HG03095 (cell line): ENCODE data around the gene MSRB3.
A peak's percentile ranks its signal among the peaks of the same experiment; 100 is the strongest.
"Not testable (repeated sequence)": the region's sequence is repeated elsewhere in the genome, so short reads cannot be mapped to it uniquely, and the experiment has no call there.

Experiments
- ATAC-seq: cut with Tn5 transposase; IDR thresholded peaks from one replicate; pipeline ENCODE4 v1.9.1; 2021; ENCODE audit warnings: moderate library complexity; ENCODE audit not compliant: unreplicated experiment

MSRB3 gene

GRCh38 chr12:65278576-65279368 lies at the start of gene MSRB3:
Gene MSRB3 (plus strand): TSS chr12:65278683. CDS start chr12:65308580, 29,897 bp downstream.
- ATAC-seq = peak; percentile 58

- ATAC-seq = no peak
Observed at GRCh38 chr12:65229441-65229840, 49.0 kb upstream of the MSRB3 start.

DNA sequence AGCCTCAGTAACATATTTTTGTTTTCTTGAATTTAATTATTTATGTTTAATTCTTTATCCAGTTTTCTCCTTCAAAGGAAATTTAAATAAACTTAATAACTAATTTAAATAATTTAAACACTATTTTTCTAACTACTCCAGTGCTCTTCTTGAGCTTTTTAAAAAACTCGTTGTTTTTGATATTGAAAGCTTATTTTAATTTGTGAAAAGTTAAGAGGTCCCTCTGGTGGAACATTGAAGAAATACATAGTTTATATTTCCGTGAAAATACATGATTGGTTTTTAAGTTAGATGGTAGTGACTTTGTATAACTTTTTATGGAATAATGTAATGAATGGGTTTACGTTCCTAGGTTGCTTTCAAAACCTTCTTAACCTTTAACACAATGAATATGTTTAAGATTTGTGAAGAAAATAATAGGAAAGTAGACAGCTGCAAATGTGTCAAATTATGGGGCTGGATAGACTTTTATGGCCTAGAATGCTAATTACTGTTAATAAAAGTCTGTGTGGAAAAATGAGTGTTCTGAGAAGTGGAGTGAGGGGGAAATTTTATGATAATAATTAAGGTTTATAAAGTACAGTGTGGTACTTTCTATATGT lies 45.9 kb upstream of the MSRB3 start:
- no peak for ATAC-seq

GRCh38 chr12:65237153-65237552 lies 41.3 kb upstream of the MSRB3 start:
- ATAC-seq = no peak

DNA sequence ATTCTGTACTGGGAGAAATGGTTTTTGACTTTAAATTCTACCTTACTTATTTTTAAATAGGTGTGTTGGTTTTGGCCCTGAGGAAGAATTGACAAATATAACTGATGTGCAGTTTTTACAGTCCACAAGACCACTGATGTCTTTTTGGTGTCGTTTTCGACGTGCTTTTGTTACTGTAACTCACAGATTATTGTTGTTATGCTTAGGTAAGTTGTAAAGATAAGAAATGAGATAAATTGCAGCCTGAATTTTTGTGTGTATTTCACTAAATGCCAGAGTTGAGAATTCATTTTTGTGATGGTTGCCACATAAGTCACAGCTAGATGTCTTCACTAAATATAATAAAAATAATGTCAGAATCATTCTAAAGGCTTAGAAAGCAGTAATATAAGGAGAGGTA lies 39.9 kb upstream of the MSRB3 start:
- ATAC-seq = no peak

DNA sequence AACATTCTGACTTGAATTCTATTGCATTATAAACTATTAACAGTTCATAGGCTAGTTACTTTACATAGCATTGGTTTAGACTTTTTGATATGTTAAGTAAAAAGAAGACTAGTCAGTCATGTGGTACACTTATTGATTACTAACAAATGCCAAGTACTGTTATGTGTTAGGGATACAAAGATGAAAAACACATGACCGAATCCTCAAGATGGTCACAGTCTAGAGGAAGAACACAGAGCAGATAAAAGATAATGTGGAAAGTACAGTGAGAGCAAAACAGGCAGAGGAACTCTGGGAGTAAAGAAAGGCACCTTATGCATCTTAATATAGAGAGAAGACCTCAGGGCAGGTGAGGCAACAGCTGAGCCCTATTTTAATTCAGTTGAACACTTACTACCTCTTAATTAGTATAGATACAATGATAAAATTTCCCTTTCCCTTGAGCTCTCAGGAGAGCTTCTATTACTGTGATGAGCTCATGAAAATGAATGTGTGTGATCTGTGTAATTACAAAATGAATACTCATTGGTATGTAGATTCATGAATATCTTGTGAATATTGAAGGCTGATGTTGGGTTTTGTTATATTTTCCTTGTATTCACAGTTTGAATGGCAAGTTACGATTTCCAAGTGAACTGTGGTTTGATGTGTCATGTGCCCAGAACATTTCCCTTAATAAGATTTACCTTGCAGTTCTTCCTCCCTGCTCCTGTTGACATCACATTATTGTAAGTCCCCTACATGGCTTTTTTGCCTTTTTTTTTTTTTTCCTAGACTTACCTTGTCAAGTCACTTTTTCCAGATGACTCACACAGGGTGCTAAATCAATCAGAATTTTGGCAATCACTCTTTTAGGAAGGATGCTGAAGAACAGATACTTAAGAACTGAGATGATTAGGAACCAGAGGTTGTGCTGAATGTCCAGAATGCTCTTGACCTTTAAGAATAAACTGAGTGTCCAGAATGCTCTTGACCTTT lies 29.5 kb upstream of the MSRB3 start:
- no peak for ATAC-seq

DNA sequence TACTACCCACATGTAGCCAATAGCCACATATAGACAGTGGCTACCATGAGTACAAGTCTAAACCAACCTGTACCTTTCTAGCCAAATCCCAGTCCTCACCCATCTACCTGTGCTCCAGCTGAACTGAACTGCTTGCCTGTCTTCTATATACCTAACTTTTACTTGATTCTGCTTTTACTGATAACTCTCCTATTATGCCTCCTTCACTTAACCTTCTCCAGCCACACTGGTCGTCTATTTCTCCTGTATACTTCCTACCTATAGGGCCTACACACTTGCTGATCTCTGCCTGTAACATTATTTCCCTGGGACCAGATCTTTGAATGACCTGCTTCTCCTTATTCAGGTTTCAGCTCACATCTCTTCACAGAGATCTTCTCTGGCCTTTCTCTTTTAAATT lies 26.0 kb upstream of the MSRB3 start:
- ATAC-seq = no peak

- no peak for ATAC-seq
Observed at GRCh38 chr12:65257986-65258385, 20.5 kb upstream of the MSRB3 start.

DNA sequence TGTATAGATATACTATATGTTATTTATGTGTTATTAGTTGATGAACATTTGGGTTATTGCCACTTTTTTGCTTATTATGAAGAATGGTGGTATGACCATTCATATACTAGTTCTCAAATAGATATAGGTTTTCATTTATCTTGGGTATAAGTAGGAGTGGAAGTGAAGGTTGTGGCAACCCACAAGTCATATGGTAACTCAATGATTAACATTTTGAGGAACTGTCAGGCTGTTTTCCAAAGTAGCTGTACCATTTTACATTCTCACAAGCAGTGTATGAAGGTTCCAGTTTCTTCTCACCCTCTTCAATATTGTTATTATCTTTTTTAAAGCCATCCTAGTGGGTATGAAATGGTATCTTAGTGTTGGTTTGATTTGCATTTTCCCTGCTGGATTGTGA lies 19.0 kb upstream of the MSRB3 start:
- no peak for ATAC-seq

DNA sequence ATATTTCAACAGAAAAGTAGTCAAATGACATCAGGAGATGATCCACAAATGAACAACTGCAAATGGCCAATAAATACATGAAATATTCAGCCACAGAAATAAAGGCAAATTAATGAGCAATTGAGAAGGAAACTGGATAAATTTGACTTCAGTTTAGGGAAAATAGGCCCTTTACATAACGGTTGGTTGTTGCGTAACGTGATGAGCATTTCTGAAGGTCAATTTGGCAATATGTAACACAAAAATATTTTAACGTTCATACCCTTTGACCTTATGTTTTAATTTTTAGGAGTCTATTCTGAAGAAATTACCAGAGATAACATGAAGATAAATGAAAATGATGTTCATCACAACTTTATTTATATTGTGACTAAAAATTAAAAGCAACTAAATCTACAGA lies 14.7 kb upstream of the MSRB3 start:
- no peak for ATAC-seq

GRCh38 chr12:65266408-65266807 lies 12.1 kb upstream of the MSRB3 start:
- ATAC-seq = no peak

DNA sequence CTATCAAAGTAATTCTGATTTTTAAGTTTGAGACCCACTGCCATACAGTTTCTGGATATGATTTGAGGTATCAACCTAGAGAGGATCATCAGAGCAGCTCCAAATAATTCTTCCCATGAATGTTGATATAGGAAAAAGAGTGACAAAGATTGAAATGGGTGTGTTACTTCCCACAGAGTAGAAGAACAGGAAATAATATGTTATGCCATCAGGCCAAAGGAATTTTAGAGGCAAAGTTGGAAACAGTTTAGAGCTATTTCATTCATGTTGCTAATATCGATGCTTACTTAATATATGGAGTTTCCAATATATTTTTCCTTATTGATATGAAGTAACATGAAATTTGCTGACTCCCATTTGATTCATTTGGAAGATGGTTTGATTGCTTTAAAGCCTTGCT lies 8.9 kb upstream of the MSRB3 start:
- no peak for ATAC-seq

DNA sequence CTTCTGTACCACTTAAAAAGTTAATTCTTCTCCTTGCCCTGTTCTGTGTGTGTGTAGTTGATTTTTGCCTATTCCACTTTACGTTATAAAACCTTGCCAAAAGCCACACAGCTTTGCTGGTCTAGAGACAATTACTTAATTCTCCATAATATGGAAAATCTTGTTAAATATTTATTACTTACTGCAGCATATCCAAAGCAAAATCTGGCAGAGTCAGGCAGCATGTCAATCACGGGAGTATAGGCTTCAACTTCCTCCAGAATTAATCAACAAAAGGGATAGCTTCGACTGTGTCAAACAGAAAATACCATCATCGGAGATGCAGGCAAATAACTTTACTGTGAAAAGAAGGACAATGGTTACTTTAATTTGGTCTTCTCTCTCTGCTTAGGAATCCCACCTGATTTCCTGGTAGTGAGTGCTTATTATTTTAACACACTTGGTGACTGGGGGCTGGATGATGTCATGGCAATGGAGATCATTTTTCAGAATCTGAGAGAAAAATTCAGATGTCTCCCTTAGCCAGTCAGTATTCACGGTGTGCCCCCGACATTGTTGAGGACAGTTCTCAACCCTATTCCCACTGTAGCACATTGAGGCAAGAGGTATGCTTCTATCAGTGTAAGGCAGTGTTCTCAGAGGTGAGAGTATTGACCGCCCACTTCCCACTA lies 3.7 kb upstream of the MSRB3 start:
- no peak for ATAC-seq

DNA sequence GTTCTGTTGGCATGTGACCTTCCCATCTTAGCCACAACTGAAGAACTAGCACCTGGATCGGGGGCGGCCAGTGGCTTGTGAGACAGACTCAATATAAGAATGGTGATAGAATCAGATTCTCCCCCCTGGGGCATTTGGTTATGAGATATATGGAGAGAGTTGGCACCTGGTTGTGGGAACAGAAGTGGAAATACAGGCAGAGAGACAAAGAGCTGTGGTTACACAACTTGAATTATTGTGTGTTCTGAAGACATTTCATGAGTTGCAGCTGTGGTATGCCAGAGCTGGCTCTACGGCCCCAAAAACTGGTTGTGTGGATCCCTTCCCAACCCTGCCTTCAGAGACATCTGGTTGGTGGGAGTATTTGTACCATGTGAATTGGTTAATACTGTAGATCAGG lies 2.9 kb upstream of the MSRB3 start:
- ATAC-seq = no peak

DNA sequence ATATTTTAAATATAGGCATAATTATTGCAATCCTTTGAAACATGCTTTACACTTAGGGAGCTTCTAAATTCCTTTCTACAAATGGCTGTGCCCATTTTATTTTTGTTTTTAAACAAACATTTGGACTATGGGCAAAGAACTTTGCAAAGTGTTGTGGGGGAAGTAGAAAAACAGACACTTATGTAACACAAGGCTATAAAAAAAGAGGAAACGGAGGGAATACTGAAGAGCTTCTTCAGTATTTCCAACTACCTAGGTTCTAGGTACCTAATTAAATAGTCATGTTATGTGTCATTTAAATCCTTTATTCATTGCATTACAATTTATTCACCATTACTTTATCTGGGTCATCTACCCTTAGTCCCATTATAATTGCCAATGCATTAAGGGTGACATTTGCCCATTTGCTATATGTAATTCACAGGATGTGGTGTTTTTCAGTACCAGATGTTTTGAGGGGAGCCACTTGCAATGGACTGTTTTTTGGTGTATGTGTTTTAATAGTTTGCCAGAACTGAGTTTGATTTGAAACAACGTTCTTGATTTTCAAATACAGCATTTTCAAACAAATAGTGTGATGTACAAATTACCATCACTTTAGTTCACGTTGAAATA lies 1.5 kb upstream of the MSRB3 start:
- ATAC-seq = no peak

DNA sequence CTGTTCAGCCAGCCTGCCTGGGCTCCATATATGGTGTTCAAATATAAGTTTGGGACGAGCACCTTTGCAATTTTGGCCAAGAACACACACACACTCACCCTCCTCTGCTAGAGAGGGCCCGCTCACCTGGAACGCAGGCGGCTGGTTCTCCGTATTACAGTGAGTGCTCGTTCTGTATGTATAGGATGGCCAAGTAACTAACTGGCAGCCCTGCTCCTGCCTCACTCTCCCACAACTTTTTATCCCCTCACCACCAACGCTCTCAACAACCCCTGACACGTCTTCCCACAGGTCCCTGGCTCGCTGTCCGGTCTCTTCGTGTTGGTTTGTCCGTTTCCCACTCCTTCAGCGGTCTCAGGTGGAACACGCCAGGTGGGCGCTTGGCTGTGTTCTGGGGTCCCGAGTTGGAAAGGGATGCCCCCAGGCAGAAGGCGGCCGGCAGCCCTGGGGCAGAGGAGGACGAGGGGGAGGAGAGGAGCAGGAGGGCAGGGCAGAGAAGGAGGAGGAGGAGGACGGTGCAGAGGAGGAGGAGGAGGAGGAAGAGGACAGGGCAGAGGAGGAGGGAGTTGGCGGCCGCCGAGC lies 398 bp upstream of the MSRB3 start:
- ATAC-seq = no peak

GRCh38 chr12:65279369-65280112 lies 1.1 kb downstream of the MSRB3 start:
- ATAC-seq = no peak

DNA sequence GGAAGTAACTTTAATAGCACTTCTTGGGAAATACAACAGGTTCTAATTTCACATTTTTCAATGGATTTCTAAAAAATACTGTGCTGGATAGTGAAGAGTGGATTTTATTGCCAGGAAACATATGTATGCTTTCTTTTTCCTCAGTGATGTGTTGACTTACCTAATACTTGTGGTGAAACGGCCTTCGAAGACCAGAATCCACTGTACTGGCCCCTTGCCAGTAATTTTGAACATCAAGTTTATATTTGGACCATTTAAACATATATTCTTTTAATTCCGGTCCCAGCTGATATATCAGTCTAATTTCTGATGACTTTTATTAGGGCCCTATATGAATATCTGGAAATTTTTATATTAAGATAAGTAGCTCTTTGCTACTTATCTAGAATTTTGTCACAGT lies 1.8 kb downstream of the MSRB3 start:
- no peak for ATAC-seq

DNA sequence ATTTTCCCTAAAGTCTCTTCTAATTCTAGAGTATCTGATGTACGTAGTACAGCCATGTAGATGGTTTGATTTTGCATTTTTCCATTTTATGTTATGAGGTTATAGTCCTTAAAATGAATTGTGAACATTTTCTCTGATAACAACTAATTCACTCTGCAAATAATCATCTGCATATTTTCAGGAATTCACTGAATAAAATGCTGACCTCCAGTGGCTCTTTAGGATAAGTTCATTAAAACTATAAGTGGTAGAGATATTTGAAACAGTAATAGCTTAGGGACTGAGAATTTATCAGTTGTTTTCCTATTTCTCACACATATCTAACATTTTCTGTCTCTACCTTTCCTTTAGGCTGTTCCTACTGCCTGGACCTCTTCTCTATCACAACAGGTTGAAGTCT lies 4.4 kb downstream of the MSRB3 start:
- ATAC-seq = no peak

DNA sequence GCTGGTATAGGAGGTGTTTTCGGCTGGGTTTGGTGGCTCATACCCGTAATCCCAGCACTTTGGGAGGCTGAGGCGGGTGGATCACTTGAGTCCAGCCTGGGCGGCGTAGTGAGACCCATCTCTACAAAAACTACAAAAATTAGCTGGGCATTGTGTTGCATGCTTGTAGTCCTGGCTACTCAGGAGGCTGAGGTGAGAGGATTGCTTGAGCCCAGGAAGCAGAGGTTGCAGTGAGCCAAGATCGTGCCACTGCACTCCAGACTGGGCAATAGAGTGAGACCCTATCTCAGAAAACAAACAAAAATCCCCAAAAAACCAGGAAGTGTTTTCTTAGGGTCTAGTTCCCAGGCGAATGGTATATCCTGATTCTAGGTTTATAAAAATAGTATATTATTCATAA lies 7.0 kb downstream of the MSRB3 start:
- ATAC-seq = not testable (repeated sequence)
